IPS-18a (cell line): ENCODE results near the gene CTCF.
"Not testable (repeated sequence)": the region's sequence is repeated elsewhere in the genome, so short reads cannot be mapped to it uniquely, and the experiment has no call there.

Experiments
- H3K27ac ChIP-seq: one replicate; pipeline ENCODE4 v1.5.1; 2013; ENCODE audit warnings: low read length
- H3K27me3 ChIP-seq: one replicate; pipeline ENCODE4 v1.6.1; 2013; ENCODE audit warnings: mild to moderate bottlenecking, low read length; ENCODE audit not compliant: control insufficient read depth, insufficient read depth
- H3K36me3 ChIP-seq: one replicate; pipeline ENCODE4 v1.6.1; 2013; ENCODE audit warnings: low read depth, low read length; ENCODE audit not compliant: control insufficient read depth
- H3K4me1 ChIP-seq: one replicate; pipeline ENCODE4 v1.6.1; 2013; ENCODE audit warnings: low read depth, low read length; ENCODE audit not compliant: control insufficient read depth
- H3K4me3 ChIP-seq: one replicate; pipeline ENCODE4 v1.5.1; 2013; ENCODE audit warnings: low read length
- H3K9ac ChIP-seq: one replicate; pipeline ENCODE4 v1.6.1; 2013; ENCODE audit warnings: mild to moderate bottlenecking, low read length, moderate library complexity
- H3K9me3 ChIP-seq: one replicate; pipeline ENCODE4 v1.6.1; 2013; ENCODE audit warnings: low read depth, low read length; ENCODE audit not compliant: control insufficient read depth

Gene CTCF, protein sequence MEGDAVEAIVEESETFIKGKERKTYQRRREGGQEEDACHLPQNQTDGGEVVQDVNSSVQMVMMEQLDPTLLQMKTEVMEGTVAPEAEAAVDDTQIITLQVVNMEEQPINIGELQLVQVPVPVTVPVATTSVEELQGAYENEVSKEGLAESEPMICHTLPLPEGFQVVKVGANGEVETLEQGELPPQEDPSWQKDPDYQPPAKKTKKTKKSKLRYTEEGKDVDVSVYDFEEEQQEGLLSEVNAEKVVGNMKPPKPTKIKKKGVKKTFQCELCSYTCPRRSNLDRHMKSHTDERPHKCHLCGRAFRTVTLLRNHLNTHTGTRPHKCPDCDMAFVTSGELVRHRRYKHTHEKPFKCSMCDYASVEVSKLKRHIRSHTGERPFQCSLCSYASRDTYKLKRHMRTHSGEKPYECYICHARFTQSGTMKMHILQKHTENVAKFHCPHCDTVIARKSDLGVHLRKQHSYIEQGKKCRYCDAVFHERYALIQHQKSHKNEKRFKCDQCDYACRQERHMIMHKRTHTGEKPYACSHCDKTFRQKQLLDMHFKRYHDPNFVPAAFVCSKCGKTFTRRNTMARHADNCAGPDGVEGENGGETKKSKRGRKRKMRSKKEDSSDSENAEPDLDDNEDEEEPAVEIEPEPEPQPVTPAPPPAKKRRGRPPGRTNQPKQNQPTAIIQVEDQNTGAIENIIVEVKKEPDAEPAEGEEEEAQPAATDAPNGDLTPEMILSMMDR

DNA sequence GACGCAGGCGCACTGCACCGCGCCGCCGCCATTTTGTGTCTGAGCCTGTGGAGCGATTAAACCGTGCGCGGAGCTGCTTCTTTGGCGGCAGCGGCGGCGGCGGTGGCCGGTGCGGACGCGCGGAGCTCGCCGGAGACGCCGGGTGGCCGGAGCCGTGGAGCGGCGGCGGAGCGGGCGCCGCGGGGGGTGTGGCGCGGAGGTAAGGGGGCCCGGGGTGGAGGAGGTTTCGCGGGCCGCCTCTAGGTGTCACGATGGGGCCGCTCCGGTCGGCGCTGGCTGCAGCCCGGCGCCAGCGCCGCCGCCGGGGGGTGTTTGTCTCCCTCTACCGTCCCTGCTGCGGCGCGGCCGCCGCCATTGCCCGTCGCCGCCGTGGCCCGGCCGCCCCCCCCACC, at the start of gene CTCF:
TSS of gene CTCF (plus strand) at position 1 of the 392 bp plus-strand sequence. CDS start 48,307 bp downstream, outside the sequence.
- H3K4me1 ChIP-seq, result peaks cover 7% of the 10 kb centered on the region
- peak within 1 kb of the TSS; percentile 95 for H3K27ac ChIP-seq
- no peaks in the 10 kb centered on the region for H3K36me3 ChIP-seq

DNA sequence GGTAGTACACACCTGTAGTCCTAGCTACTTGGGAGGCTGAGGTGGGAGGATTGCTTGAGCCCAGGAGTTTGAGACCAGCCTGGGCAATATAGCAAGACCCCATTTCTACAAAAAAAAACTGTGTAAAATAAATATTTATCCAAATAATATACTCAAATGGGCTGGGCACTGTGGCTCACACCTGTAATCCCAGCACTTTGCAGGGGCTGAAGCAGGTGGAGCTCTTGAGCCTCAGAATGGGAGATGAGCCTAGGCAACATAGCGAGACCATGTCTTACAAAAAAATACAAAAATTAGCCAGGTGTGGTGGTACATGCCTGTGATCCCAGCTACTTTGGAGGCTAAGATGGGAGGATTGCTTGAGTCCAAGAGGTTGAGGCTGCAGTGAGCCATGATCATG, 48.4 kb upstream of the CTCF start:
- not testable (repeated sequence) for H3K4me1 ChIP-seq, H3K27ac ChIP-seq, H3K27me3 ChIP-seq, H3K36me3 ChIP-seq, H3K9ac ChIP-seq, H3K4me3 ChIP-seq, H3K9me3 ChIP-seq

More for the DNA sequence above, at the start of gene CTCF:
- Histone ChIP-seq H3K4me3 (peak within 1 kb of the TSS; percentile 97), H3K27me3 (no peaks in the 10 kb centered on the region), H3K9me3 (no peaks in the 10 kb centered on the region), H3K9ac (peak within 1 kb of the TSS; percentile 98)

DNA sequence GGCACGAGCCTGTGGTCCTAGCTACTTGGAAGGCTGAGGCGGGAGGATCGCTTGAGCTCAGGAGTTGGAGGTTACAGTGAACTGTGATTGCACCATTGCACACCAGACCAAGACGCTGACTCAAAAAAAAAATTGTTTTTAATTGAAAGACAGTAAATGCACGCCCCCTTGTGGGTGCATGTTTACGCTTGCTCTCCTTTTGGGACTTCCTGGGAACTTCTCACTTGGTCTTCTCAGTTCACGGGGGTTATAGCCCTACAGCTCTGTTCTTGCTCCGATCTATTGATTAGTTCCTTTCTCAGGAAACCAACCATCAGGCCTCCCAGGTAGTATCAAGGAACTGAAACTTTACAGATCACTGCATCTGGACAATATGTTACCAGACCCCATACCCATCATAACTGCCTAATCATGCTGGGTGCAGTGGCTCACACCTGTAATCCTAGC, 47.9 kb upstream of the CTCF start:
- no peak overlapping the region for H3K27ac ChIP-seq
- H3K36me3 ChIP-seq, result no peaks in the 10 kb centered on the region
- no peaks in the 10 kb centered on the region for H3K4me1 ChIP-seq
- peaks cover 10% of the 10 kb centered on the region for H3K27me3 ChIP-seq
- no peaks in the 10 kb centered on the region for H3K9me3 ChIP-seq
- no peak overlapping the region for H3K4me3 ChIP-seq
- no peak overlapping the region for H3K9ac ChIP-seq

DNA sequence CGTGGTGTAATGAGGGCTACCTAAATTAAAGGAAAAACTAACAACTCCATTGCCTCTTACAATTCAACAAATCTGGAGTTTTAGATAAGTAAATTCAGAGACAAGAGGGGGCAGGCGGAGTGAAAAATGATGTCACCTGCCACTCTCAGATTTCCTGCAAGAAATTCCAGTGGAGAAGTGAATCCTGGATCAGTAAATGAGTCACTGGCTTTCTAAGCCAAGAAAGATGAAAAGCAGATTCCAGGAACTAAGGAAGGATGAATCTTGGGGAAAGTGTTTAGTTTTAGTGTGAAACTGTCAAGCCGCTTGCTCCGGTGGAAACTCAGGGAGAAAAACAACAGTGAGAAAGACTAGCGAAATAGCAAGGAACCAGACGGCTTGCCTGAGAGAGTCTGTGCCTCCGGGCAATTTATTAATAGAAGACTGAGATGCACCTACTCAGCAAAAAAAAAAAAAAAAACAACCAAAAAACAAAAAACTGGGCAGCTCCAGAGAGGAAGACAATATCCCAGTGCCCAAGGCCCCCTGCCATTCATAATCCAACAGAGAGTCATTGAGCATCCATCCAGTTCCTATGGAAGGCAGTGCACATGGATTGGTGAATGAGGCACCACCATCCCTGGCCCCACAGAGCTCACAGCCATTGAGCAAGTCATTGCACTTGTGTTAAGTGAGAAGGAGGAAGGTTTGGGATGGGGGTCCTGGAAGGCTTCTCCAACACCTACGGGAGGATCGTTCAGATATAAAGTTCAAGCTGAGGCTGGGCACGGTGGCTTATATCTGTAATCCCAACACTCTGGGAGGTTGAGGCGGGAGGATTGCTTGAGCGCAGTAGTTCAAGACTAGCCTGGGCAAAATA, 45.8 kb upstream of the CTCF start:
- Histone ChIP-seq H3K9ac (no peak overlapping the region), H3K4me1 (no peaks in the 10 kb centered on the region), H3K9me3 (no peaks in the 10 kb centered on the region), H3K27me3 (peaks cover 18% of the 10 kb centered on the region), H3K36me3 (no peaks in the 10 kb centered on the region), H3K4me3 (no peak overlapping the region), H3K27ac (no peak overlapping the region)

DNA sequence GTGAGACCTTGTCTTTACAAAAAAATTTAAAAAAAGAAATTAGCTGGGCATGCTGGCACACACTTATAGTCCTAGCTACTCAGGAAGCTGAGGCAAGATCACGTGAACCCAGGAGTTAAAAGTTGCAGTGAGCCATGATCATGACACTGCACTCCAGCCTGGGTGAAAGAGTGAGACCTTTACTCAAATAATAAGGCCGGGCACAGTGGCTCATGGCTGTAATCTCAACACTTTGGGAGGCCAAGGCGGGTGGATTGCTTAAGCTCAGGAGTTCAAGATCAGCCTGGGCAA, 45.2 kb upstream of the CTCF start:
- no peaks in the 10 kb centered on the region for H3K4me1 ChIP-seq
- peaks cover 22% of the 10 kb centered on the region for H3K27me3 ChIP-seq
- H3K4me3 ChIP-seq, result no peak overlapping the region
- H3K9ac ChIP-seq, result no peak overlapping the region
- no peak overlapping the region for H3K27ac ChIP-seq
- H3K9me3 ChIP-seq, result no peaks in the 10 kb centered on the region
- no peaks in the 10 kb centered on the region for H3K36me3 ChIP-seq

DNA sequence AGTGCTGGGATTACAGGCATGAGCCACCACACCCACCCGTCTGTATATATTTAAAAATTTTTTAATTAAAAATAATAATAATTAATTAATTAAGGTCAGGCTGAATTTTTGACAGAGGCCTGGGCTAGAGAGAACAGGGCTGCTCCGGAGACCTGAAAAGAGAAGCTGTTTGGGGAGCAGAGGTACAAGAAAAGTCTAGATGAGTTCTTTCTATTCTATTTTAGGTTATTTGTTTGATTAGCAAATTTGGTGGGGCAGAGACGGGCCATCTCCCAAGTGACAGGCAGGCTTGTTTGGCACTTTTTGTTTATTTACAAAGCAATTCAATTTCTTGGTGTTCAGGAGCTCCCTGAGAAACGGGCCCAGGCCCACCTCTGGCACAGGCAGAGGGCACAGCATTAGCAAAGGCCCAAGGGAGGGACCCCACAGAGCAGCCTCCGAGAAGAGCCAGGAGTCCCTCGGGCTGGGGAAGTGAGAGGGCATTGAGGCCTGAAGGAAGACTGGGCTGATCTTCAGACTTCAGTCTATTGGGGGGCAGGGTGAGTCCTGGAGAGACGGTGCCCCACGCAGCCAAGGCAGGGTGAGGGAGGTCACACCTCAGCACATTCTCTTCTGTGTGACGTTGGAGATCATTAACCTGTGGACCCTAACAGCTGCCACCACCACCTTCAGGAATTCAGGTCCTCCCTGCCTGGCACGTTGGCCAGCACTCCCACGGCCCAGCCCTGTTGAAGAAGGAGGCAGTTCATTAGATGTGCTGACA, 44.5 kb upstream of the CTCF start:
- Histone ChIP-seq H3K9ac (no peak overlapping the region), H3K4me3 (no peak overlapping the region), H3K4me1 (no peaks in the 10 kb centered on the region), H3K9me3 (no peaks in the 10 kb centered on the region), H3K27me3 (peaks cover 28% of the 10 kb centered on the region), H3K27ac (no peak overlapping the region), H3K36me3 (no peaks in the 10 kb centered on the region)

DNA sequence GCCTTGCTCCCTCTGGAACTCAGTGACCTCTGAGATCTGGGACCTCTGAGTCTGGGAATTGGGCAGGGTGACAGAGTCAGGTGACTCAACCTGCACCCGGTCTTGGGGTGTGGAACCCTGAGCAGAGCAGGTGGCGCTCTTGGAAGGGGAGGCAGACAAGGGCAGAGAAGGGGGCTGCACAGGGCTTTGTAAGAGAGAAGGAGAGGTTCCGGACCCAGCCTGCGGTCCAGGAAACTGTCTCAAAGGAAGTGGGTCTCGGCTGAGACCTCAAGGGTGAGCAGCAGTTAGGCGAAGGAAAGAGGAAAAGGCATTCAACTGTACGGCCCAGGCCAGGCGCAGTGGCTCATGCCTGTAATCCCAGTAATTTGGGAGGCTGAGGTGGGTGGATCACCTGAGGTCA, 43.6 kb upstream of the CTCF start:
- Histone ChIP-seq H3K27me3 (peaks cover 37% of the 10 kb centered on the region), H3K27ac (no peak overlapping the region), H3K4me3 (no peak overlapping the region), H3K9ac (no peak overlapping the region), H3K9me3 (no peaks in the 10 kb centered on the region), H3K36me3 (no peaks in the 10 kb centered on the region), H3K4me1 (no peaks in the 10 kb centered on the region)

DNA sequence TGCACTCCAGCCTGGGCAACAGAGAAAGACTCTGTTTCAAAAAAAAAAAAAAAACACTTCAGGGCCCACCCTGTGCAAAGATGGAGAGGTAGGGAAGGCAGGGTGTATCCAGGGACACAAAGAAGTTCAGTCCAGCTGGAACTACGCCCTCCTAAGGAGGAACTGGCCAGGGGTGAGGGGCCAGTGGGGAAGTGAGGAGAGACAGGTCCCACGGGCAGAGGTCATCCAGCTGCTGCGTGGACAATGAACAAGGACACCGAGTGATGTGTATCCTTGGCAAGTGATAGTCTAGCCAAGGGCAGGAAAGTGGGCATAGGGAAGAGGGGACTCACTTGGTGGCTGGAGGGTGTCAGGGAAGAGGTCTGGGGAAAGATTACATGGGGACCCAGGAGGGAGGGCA, 43.1 kb upstream of the CTCF start:
- no peak overlapping the region for H3K9ac ChIP-seq

DNA sequence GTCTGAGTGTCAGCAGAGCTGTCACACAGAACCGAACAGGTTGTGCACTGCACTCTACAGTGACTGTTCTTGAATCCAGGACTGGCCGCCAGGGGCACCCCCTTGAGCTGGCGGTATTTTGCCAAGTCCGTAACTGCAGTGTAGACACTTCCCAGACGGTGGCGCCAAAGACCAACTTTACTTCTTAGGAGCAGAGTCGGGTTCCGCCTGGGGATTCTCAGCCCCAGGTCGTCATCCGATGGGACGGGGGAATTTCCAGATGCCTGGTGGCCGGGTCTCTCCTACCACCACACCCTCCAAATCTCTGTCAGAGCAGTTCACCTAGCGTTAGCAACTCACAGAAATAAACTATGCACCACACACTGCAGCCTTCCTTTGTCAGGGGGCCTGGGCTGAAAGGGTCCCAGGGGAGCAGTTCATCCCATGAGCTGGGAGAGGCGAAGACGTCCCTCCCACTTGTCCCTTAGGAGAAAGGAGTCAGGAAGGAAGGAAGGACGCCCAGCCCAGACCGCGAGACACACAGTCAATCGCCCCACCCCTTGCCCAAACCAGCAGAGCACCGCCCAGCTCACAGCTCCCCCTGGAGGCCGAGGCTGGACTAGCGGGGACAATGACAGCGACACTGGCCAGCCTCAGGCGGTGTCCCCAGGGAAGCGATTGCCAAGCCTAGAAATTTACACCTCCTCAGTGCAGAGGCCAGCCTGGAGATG, 41.1 kb upstream of the CTCF start:
- peak overlapping the region; percentile 77 for H3K9ac ChIP-seq
- peak overlapping the region; percentile 83 for H3K27ac ChIP-seq
- peak overlapping the region; percentile 84 for H3K4me3 ChIP-seq
- no peaks in the 10 kb centered on the region for H3K36me3 ChIP-seq
- no peaks in the 10 kb centered on the region for H3K4me1 ChIP-seq
- H3K9me3 ChIP-seq, result no peaks in the 10 kb centered on the region
- H3K27me3 ChIP-seq, result peaks cover 60% of the 10 kb centered on the region

More for the DNA sequence above, 43.1 kb upstream of the CTCF start:
- H3K27ac ChIP-seq, result no peak overlapping the region
- peaks cover 42% of the 10 kb centered on the region for H3K27me3 ChIP-seq
- no peak overlapping the region for H3K4me3 ChIP-seq
- no peaks in the 10 kb centered on the region for H3K36me3 ChIP-seq
- H3K9me3 ChIP-seq, result no peaks in the 10 kb centered on the region
- H3K4me1 ChIP-seq, result no peaks in the 10 kb centered on the region

DNA sequence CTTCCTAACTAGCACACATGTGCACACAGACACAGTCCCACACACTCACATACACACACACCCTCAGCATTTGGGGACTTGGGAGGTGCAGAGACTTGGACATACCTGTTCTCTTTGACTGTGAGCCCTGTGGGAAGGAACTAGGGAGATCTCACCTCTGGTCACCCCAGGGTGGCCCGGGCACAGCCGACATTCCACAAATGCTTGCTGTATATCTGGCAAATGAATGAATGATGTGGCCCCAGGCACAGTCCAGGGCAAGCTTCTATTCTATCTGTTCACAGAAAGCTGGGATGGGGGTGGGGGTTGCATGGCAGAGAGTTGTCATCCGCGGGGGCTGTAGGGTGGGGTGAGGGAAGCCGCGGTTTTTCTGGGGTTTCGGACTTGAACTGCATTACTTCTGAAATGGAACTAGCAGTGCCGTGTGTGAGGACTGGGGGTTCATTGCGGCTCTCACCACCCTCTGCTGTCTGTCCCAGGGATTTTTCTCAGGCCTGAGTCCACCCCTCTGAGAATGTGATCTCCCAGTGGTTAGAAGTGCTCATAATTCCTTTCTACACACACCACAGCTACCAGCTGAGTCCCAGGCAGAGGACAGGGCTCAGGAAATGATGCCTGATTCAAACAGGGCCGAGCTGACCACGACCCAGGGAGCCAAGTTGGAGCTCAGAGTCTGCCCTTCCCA, 37.0 kb upstream of the CTCF start:
- peaks cover 89% of the 10 kb centered on the region for H3K27me3 ChIP-seq
- H3K4me1 ChIP-seq, result peaks cover 4% of the 10 kb centered on the region
- H3K27ac ChIP-seq, result no peak overlapping the region
- H3K36me3 ChIP-seq, result no peaks in the 10 kb centered on the region
- H3K9ac ChIP-seq, result no peak overlapping the region
- no peaks in the 10 kb centered on the region for H3K9me3 ChIP-seq
- no peak overlapping the region for H3K4me3 ChIP-seq
